IMR-90 (cell line): Measurements from ENCODE around the gene ERRFI1.

Experiments used
- CTCF ChIP-seq: conservative IDR thresholded peaks from 2 replicates; pipeline ENCODE4 v1.5.1; 2012; ENCODE audit warnings: mild to moderate bottlenecking, low read depth, low read length, improper control_type of control experiment
- ELK1 ChIP-seq: fragments of 150-350 bp; IDR thresholded peaks from 2 replicates; pipeline ENCODE4 v1.6.1; 2016; ENCODE audit warnings: low read depth, mild to moderate bottlenecking, low read length, moderate library complexity, borderline replicate concordance
- MAZ ChIP-seq: IDR thresholded peaks from 2 replicates; pipeline ENCODE4 v1.6.1; 2012; ENCODE audit warnings: low read depth, mild to moderate bottlenecking, low read length, improper control_type of control experiment, moderate library complexity, borderline replicate concordance
- NFE2L2 ChIP-seq: fragments of 150-350 bp; IDR thresholded peaks from 2 replicates; pipeline ENCODE4 v1.6.1; 2016; ENCODE audit warnings: low read depth, mild to moderate bottlenecking, low read length
- POLR2A ChIP-seq: IDR thresholded peaks from 2 replicates; pipeline ENCODE4 v1.6.1; 2012; ENCODE audit warnings: mild to moderate bottlenecking, low read depth, low read length
- RAD21 ChIP-seq: IDR thresholded peaks from 2 replicates; pipeline ENCODE4 v1.6.1; 2012; ENCODE audit warnings: low read length, improper control_type of control experiment
- RFX5 ChIP-seq: IDR thresholded peaks from 2 replicates; pipeline ENCODE4 v1.8.0; 2012; ENCODE audit warnings: low read depth, mild to moderate bottlenecking, low read length, moderate library complexity
- USF2 ChIP-seq: fragments of 150-350 bp; IDR thresholded peaks from 2 replicates; pipeline ENCODE4 v1.6.1; 2017; ENCODE audit warnings: mild to moderate bottlenecking, antibody characterized with exemption, low read length, low read depth

- TF ChIP-seq ELK1 (no peak), POLR2A (no peak), RAD21 (no peak), CTCF (no peak), USF2 (no peak), MAZ (no peak), RFX5 (no peak), NFE2L2 (no peak)
Measured at GRCh38 chr1:8014381-8014988, 11.6 kb downstream of the ERRFI1 start.
